HepG2 (cell line): Measurements from ENCODE around the gene UBL7. TPM values are rescaled to one million over a fixed set of nuclear protein-coding genes. Genes with fewer than 3 reads are reported as not detected.

Experiments used
- ATM ChIP-seq: fragments of 450-650 bp; IDR thresholded peaks from 2 replicates; pipeline ENCODE4 v1.7.1; 2017; ENCODE audit warnings: mild to moderate bottlenecking, borderline replicate concordance
- CEBPG ChIP-seq: IDR thresholded peaks from 2 replicates; pipeline ENCODE4 v1.6.1; 2016
- HNRNPL ChIP-seq: fragments of 200-400 bp; formaldehyde crosslinking; IDR thresholded peaks from 2 replicates; pipeline ENCODE4 v1.6.1; 2017; ENCODE audit warnings: mild to moderate bottlenecking, low read depth, low read length
- KDM4B ChIP-seq: sonication (generic); formaldehyde crosslinking; IDR thresholded peaks from 2 replicates; pipeline ENCODE4 v1.4.0; 2020; ENCODE audit warnings: missing genetic modification reagents
- RFXAP ChIP-seq: sonication (generic); formaldehyde crosslinking; IDR thresholded peaks from 2 replicates; pipeline ENCODE4 v1.4.0; 2020; ENCODE audit warnings: missing genetic modification reagents, borderline replicate concordance
- SMAD3 ChIP-seq: sonication (generic); formaldehyde crosslinking; IDR thresholded peaks from 2 replicates; pipeline ENCODE4 v1.4.0; 2020; ENCODE audit warnings: missing genetic modification reagents
- ZBTB1 ChIP-seq: sonication (generic); formaldehyde crosslinking; IDR thresholded peaks from 2 replicates; pipeline ENCODE4 v1.4.0; 2020; ENCODE audit warnings: missing genetic modification reagents, borderline replicate concordance
- ZBTB21 ChIP-seq: sonication (generic); formaldehyde crosslinking; IDR thresholded peaks from 2 replicates; pipeline ENCODE4 v1.4.0; 2020; ENCODE audit warnings: missing genetic modification reagents
- ZNF33B ChIP-seq: sonication (generic); formaldehyde crosslinking; IDR thresholded peaks from 2 replicates; pipeline ENCODE4 v1.5.1; 2020; ENCODE audit warnings: mild to moderate bottlenecking, missing genetic modification reagents
- ZNF572 ChIP-seq: sonication (generic); formaldehyde crosslinking; IDR thresholded peaks from 2 replicates; pipeline ENCODE4 v1.5.1; 2020; ENCODE audit warnings: mild to moderate bottlenecking, missing genetic modification reagents
- ZNF749 ChIP-seq: sonication (generic); formaldehyde crosslinking; IDR thresholded peaks from 2 replicates; pipeline ENCODE4 v1.8.0; 2022; ENCODE audit warnings: mild to moderate bottlenecking, missing genetic modification reagents, moderate library complexity, borderline replicate concordance
- ZNF772 ChIP-seq: sonication (generic); formaldehyde crosslinking; IDR thresholded peaks from 2 replicates; pipeline ENCODE4 v1.5.0; 2020; ENCODE audit warnings: mild to moderate bottlenecking, missing genetic modification reagents
- ZNF777 ChIP-seq: sonication (generic); formaldehyde crosslinking; IDR thresholded peaks from 2 replicates; pipeline ENCODE4 v1.4.0; 2020; ENCODE audit warnings: missing genetic modification reagents
- ZSCAN22 ChIP-seq: sonication (generic); formaldehyde crosslinking; IDR thresholded peaks from 2 replicates; pipeline ENCODE4 v1.4.0; 2020; ENCODE audit warnings: mild to moderate bottlenecking, missing genetic modification reagents
- polyA plus RNA-seq, 8 experiments: library from polyadenylated mRNA; depleted of rRNA in 3 of 8; stranded (reverse) in 7 of 8; unstranded in 1 of 8; fragments of >200 nt; fragmentation: Illumina TruSeq in 4 of 8; extraction: Trizol in 4 of 8; gene quantifications; 2 replicates each; pipeline versions ENCODE4 v1.2.1 to v1.2.3, GENCODE V29; 2011 to 2016; ENCODE audit warnings: low read depth in 4 of 8, missing spikeins in 1 of 8, mixed read lengths in 1 of 8; ENCODE audit not compliant: insufficient read depth in 1 of 8
- total RNA-seq, 5 experiments: library from RNA; depleted of rRNA; stranded (reverse); fragments of >200 nt; fragmentation: Illumina TruSeq; extraction: Trizol; gene quantifications; 2 replicates each; pipeline ENCODE4 v1.2.3, GENCODE V29; 2016; ENCODE audit warnings: low read depth in 1 of 5
- TF ChIP-seq, protein P1 (sequence below): sonication (generic); formaldehyde crosslinking; conservative IDR thresholded peaks from 2 replicates; pipeline ENCODE4 v1.8.0; 2022; ENCODE audit warnings: mild to moderate bottlenecking, moderate library complexity, missing genetic modification reagents
- TF ChIP-seq, protein P2 (sequence below): sonication (generic); formaldehyde crosslinking; IDR thresholded peaks from 2 replicates; pipeline ENCODE4 v1.4.0; 2020; ENCODE audit warnings: mild to moderate bottlenecking, missing genetic modification reagents
- TF ChIP-seq, protein P3 (sequence below): sonication (generic); formaldehyde crosslinking; IDR thresholded peaks from 2 replicates; pipeline ENCODE4 v1.4.0; 2020; ENCODE audit warnings: mild to moderate bottlenecking, missing genetic modification reagents
- TF ChIP-seq, protein P4 (sequence below): sonication (generic); formaldehyde crosslinking; IDR thresholded peaks from 2 replicates; pipeline ENCODE4 v1.4.0; 2020; ENCODE audit warnings: missing genetic modification reagents
- TF ChIP-seq, protein P5 (sequence below): IDR thresholded peaks from 2 replicates; pipeline ENCODE4 v1.4.0; 2020; ENCODE audit warnings: mild to moderate bottlenecking, missing genetic modification reagents
- TF ChIP-seq, protein P6 (sequence below): sonication (generic); formaldehyde crosslinking; IDR thresholded peaks from 2 replicates; pipeline ENCODE4 v1.4.0; 2020; ENCODE audit warnings: low read depth, mild to moderate bottlenecking, missing genetic modification reagents

The UBL7 gene
- total and polyA plus RNA-seq, 2 of the 13 experiments (the other 11 are each of a cell fraction or from before 2014, with no cell fraction given) = 55.0 to 63.5 TPM

DNA sequence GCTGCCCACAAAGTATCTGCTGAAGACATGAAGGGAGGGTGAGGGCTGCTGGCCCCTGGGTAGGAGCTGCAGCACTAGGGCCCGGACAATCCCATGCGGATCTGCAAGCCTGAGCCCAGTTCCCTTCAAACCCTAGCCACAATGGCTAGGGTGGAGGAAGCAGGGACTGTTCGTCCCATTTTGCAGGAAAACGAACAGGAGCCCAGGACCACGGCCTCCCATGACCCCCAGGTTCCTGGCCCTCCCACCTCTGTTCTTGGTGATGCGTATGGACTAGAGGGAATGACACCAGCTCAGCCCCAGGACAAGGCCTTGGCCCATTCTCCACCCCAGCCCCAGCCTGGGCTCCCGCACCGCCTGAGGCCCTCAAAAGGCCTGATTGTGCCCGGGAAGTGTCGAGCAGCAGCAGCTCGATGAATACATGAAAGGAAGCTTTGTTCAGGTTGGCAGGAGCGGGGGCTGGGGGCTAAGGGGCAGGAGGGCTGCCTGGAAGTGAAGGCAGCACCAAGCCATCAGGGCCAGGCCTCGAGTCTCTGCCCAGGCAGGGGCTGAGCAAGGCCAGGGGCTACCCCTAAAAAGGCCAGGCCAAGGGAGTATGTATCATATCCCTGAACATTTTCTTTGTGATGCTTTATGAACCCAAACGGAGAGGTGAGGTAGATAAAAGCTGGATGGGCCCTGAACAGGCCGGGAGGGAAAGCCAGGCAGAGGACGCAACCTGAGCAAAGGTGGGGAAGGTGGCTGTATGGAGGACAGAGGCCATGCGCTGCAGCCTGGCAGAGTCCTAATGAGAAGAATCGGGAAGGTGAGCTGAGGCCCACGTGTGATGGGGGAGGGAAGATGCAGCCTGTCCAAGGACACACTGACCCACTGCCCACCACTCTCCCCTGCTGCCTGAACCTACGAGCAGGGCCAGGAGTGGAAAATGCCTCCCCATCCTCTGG lies 39.4 kb downstream of the UBL7 start (continued):
- TF ChIP-seq, protein P1, sequence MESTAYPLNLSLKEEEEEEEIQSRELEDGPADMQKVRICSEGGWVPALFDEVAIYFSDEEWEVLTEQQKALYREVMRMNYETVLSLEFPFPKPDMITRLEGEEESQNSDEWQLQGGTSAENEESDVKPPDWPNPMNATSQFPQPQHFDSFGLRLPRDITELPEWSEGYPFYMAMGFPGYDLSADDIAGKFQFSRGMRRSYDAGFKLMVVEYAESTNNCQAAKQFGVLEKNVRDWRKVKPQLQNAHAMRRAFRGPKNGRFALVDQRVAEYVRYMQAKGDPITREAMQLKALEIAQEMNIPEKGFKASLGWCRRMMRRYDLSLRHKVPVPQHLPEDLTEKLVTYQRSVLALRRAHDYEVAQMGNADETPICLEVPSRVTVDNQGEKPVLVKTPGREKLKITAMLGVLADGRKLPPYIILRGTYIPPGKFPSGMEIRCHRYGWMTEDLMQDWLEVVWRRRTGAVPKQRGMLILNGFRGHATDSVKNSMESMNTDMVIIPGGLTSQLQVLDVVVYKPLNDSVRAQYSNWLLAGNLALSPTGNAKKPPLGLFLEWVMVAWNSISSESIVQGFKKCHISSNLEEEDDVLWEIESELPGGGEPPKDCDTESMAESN = no peak
- no peak for TF ChIP-seq ATM
- TF ChIP-seq, protein P2, sequence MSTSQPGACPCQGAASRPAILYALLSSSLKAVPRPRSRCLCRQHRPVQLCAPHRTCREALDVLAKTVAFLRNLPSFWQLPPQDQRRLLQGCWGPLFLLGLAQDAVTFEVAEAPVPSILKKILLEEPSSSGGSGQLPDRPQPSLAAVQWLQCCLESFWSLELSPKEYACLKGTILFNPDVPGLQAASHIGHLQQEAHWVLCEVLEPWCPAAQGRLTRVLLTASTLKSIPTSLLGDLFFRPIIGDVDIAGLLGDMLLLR (CRISPR knock-in tag) = no peak
- TF ChIP-seq, protein P3, sequence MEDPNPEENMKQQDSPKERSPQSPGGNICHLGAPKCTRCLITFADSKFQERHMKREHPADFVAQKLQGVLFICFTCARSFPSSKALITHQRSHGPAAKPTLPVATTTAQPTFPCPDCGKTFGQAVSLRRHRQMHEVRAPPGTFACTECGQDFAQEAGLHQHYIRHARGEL (CRISPR knock-in tag) = no peak
- no peak for TF ChIP-seq ZSCAN22
- TF ChIP-seq, protein P4, sequence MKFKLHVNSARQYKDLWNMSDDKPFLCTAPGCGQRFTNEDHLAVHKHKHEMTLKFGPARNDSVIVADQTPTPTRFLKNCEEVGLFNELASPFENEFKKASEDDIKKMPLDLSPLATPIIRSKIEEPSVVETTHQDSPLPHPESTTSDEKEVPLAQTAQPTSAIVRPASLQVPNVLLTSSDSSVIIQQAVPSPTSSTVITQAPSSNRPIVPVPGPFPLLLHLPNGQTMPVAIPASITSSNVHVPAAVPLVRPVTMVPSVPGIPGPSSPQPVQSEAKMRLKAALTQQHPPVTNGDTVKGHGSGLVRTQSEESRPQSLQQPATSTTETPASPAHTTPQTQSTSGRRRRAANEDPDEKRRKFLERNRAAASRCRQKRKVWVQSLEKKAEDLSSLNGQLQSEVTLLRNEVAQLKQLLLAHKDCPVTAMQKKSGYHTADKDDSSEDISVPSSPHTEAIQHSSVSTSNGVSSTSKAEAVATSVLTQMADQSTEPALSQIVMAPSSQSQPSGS = 0 out of 2 replicates have a peak, but pooled peaks have one; percentile 28
- TF ChIP-seq ZNF772 (CRISPR knock-in tag) = no peak
- TF ChIP-seq HNRNPL = peak; percentile 99
- no peak for TF ChIP-seq ZNF777
- TF ChIP-seq, protein P5, sequence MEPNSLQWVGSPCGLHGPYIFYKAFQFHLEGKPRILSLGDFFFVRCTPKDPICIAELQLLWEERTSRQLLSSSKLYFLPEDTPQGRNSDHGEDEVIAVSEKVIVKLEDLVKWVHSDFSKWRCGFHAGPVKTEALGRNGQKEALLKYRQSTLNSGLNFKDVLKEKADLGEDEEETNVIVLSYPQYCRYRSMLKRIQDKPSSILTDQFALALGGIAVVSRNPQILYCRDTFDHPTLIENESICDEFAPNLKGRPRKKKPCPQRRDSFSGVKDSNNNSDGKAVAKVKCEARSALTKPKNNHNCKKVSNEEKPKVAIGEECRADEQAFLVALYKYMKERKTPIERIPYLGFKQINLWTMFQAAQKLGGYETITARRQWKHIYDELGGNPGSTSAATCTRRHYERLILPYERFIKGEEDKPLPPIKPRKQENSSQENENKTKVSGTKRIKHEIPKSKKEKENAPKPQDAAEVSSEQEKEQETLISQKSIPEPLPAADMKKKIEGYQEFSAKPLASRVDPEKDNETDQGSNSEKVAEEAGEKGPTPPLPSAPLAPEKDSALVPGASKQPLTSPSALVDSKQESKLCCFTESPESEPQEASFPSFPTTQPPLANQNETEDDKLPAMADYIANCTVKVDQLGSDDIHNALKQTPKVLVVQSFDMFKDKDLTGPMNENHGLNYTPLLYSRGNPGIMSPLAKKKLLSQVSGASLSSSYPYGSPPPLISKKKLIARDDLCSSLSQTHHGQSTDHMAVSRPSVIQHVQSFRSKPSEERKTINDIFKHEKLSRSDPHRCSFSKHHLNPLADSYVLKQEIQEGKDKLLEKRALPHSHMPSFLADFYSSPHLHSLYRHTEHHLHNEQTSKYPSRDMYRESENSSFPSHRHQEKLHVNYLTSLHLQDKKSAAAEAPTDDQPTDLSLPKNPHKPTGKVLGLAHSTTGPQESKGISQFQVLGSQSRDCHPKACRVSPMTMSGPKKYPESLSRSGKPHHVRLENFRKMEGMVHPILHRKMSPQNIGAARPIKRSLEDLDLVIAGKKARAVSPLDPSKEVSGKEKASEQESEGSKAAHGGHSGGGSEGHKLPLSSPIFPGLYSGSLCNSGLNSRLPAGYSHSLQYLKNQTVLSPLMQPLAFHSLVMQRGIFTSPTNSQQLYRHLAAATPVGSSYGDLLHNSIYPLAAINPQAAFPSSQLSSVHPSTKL = peak; percentile 57
- TF ChIP-seq SMAD3 (CRISPR knock-in tag) = no peak
- no peak for TF ChIP-seq KDM4B (CRISPR knock-in tag)
- 0 out of 2 replicates have a peak, but pooled peaks have one; percentile 15 for TF ChIP-seq RFXAP (CRISPR knock-in tag)
- TF ChIP-seq, protein P6, sequence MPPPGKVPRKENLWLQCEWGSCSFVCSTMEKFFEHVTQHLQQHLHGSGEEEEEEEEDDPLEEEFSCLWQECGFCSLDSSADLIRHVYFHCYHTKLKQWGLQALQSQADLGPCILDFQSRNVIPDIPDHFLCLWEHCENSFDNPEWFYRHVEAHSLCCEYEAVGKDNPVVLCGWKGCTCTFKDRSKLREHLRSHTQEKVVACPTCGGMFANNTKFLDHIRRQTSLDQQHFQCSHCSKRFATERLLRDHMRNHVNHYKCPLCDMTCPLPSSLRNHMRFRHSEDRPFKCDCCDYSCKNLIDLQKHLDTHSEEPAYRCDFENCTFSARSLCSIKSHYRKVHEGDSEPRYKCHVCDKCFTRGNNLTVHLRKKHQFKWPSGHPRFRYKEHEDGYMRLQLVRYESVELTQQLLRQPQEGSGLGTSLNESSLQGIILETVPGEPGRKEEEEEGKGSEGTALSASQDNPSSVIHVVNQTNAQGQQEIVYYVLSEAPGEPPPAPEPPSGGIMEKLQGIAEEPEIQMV (CRISPR knock-in tag) = no peak
- 0 out of 2 replicates have a peak, but pooled peaks have one; percentile 29 for TF ChIP-seq ZNF33B (CRISPR knock-in tag)
- no peak for TF ChIP-seq ZBTB21 (CRISPR knock-in tag)
- TF ChIP-seq ZNF749 (CRISPR knock-in tag) = no peak
- no peak for TF ChIP-seq ZNF572
- TF ChIP-seq ZBTB1 = no peak
- TF ChIP-seq CEBPG (CRISPR knock-in tag) = peak; percentile 6; the same call in 1 of the 2 replicates
